Endothelial cell (in vitro differentiated cells): ENCODE measurements around the gene PSMC6. TPM values are rescaled to one million over a fixed set of nuclear protein-coding genes. Genes with fewer than 3 reads are reported as not detected.

Experiments
- DNase-seq: peaks from one replicate; pipeline ENCODE4 v3.0.0; 2021; ENCODE audit warnings: low spot score
- H3K27ac Mint-ChIP-seq: one replicate; pipeline ENCODE4 v1.8.0; 2021; ENCODE audit warnings: mixed read lengths, inconsistent platforms; ENCODE audit not compliant: unreplicated experiment
- H3K27me3 Mint-ChIP-seq: one replicate; pipeline ENCODE4 v1.8.0; 2021; ENCODE audit warnings: mild to moderate bottlenecking, moderate library complexity, mixed read lengths, inconsistent platforms; ENCODE audit not compliant: unreplicated experiment
- H3K36me3 Mint-ChIP-seq: one replicate; pipeline ENCODE4 v1.8.0; 2021; ENCODE audit warnings: mild to moderate bottlenecking, low read depth, mixed read lengths, inconsistent platforms; ENCODE audit not compliant: unreplicated experiment
- H3K4me1 Mint-ChIP-seq: one replicate; pipeline ENCODE4 v1.8.0; 2021; ENCODE audit warnings: mild to moderate bottlenecking, mixed read lengths, inconsistent platforms; ENCODE audit not compliant: unreplicated experiment
- H3K4me3 Mint-ChIP-seq: one replicate; pipeline ENCODE4 v1.8.0; 2021; ENCODE audit warnings: mild to moderate bottlenecking, mixed read lengths, inconsistent platforms; ENCODE audit not compliant: unreplicated experiment
- H3K9me3 Mint-ChIP-seq: one replicate; pipeline ENCODE4 v1.8.0; 2021; ENCODE audit warnings: mixed read lengths, inconsistent platforms; ENCODE audit not compliant: unreplicated experiment
- total RNA-seq: library from RNA; stranded (reverse); fragmentation: NEBNext Ultra II Directional; extraction: Animal tissue kit (Norgen Biotek cat#: 25700); gene quantifications from one replicate; pipeline ENCODE4 v1.2.1, GENCODE V29; 2021; ENCODE audit not compliant: unreplicated experiment
- TF ChIP-seq, protein P1 (sequence below): fragments of 200-600 bp; sonication (generic); IDR thresholded peaks from one replicate; pipeline ENCODE4 v1.5.0; 2021; ENCODE audit warnings: antibody characterized with exemption; ENCODE audit not compliant: unreplicated experiment

The PSMC6 gene
- total RNA-seq, 1 donor from 2014 or later, result 75.7 TPM

DNA sequence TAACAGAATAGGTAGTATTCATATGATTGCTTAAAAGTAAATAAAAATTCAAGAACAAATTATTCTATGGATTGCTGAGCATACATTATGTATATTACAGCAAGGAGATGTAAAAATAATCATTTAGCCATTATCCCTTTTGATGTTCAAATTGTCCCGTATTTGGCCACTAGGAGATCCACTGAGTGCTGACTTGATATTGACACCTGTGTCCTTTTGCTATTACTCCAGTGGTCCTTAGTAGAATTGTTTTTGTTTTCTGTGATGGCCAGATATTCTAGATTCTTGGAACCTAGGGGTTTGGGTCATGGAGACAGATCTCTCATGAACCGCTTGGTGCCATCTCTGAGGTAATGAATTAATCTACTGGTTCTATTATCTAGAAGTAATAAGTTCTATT lies 28.4 kb upstream of the PSMC6 start:
- Mint-ChIP-seq H3K27ac (no peak overlapping the region), H3K4me3 (no peak overlapping the region), H3K9me3 (no peaks in the 10 kb centered on the region), H3K27me3 (no peaks in the 10 kb centered on the region), H3K36me3 (no peaks in the 10 kb centered on the region), H3K4me1 (no peaks in the 10 kb centered on the region)
- no peak for DNase-seq
- TF ChIP-seq, protein P1, sequence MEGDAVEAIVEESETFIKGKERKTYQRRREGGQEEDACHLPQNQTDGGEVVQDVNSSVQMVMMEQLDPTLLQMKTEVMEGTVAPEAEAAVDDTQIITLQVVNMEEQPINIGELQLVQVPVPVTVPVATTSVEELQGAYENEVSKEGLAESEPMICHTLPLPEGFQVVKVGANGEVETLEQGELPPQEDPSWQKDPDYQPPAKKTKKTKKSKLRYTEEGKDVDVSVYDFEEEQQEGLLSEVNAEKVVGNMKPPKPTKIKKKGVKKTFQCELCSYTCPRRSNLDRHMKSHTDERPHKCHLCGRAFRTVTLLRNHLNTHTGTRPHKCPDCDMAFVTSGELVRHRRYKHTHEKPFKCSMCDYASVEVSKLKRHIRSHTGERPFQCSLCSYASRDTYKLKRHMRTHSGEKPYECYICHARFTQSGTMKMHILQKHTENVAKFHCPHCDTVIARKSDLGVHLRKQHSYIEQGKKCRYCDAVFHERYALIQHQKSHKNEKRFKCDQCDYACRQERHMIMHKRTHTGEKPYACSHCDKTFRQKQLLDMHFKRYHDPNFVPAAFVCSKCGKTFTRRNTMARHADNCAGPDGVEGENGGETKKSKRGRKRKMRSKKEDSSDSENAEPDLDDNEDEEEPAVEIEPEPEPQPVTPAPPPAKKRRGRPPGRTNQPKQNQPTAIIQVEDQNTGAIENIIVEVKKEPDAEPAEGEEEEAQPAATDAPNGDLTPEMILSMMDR, result peak; percentile 60

- DNase-seq, result no peak
- Mint-ChIP-seq H3K36me3 (no peaks in the 10 kb centered on the region), H3K27me3 (no peaks in the 10 kb centered on the region), H3K4me3 (no peak overlapping the region), H3K4me1 (no peaks in the 10 kb centered on the region), H3K9me3 (no peaks in the 10 kb centered on the region), H3K27ac (no peak overlapping the region)
- TF ChIP-seq, protein P1, result no peak
Measured at GRCh38 chr14:52683985-52684520, 22.9 kb upstream of the PSMC6 start.

DNA sequence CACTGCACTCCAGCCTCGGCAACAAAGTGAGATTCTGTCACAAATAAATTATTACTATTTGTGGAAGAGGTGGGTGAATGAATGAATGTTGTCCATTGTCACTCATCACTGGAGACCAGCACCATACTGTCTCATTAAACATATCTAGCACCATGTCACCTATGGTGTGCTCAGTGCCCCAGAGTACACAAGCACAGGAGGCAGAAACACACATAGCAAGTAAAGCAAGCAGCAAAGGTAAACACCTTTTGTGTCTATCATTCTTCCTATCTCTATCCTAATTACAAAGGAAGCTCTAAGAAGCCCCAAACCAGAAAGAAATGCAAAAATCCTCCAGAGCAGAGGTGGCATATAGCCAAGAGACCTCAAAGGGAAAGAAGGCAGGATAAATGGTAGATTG lies 20.8 kb upstream of the PSMC6 start:
- no peaks in the 10 kb centered on the region for H3K9me3 Mint-ChIP-seq
- no peak overlapping the region for H3K27ac Mint-ChIP-seq
- no peaks in the 10 kb centered on the region for H3K36me3 Mint-ChIP-seq
- no peak for DNase-seq
- TF ChIP-seq, protein P1, result no peak
- no peaks in the 10 kb centered on the region for H3K4me1 Mint-ChIP-seq
- no peaks in the 10 kb centered on the region for H3K27me3 Mint-ChIP-seq
- H3K4me3 Mint-ChIP-seq, result no peak overlapping the region

- H3K9me3 Mint-ChIP-seq, result no peaks in the 10 kb centered on the region
- H3K4me3 Mint-ChIP-seq, result no peak overlapping the region
- H3K27me3 Mint-ChIP-seq, result peaks cover 4% of the 10 kb centered on the region
- H3K36me3 Mint-ChIP-seq, result no peaks in the 10 kb centered on the region
- DNase-seq, result no peak
- no peak overlapping the region for H3K27ac Mint-ChIP-seq
- TF ChIP-seq, protein P1, result no peak
- H3K4me1 Mint-ChIP-seq, result peaks cover 7% of the 10 kb centered on the region
Measured at GRCh38 chr14:52690983-52691760, 15.8 kb upstream of the PSMC6 start.

GRCh38 chr14:52692248-52692962 lies 14.6 kb upstream of the PSMC6 start:
- Mint-ChIP-seq H3K27me3 (peaks cover 4% of the 10 kb centered on the region), H3K9me3 (no peaks in the 10 kb centered on the region), H3K4me1 (peaks cover 7% of the 10 kb centered on the region), H3K36me3 (no peaks in the 10 kb centered on the region), H3K4me3 (no peak overlapping the region), H3K27ac (no peak overlapping the region)
- no peak for DNase-seq
- TF ChIP-seq, protein P1, result no peak
